ENCODE data around the gene CIRBP. TPM values are rescaled to one million over a fixed set of nuclear protein-coding genes. Genes with fewer than 3 reads are reported as not detected.
A peak's percentile ranks its signal among the peaks of the same experiment; 100 is the strongest.

Gene CIRBP
- total RNA-seq, 1 donor from 2014 or later: 462 TPM

- H3K4me3 Mint-ChIP-seq (ENCODE audit: low read depth): peak overlapping the region; percentile 52
- H3K27ac Mint-ChIP-seq: peak overlapping the region; percentile 77
- no peaks in the 10 kb centered on the region for H3K9me3 Mint-ChIP-seq (ENCODE audit: low read depth)
- H3K27me3 Mint-ChIP-seq: no peaks in the 10 kb centered on the region
- no peak for DNase-seq (ENCODE audit: low spot score, unreplicated experiment)
- peaks cover 26% of the 10 kb centered on the region for H3K36me3 Mint-ChIP-seq (ENCODE audit: insufficient read depth)
- H3K4me1 Mint-ChIP-seq (ENCODE audit: low read depth): peaks cover 32% of the 10 kb centered on the region
- no peak for TF ChIP-seq CTCF (IDR thresholded peaks at IDR 0.05; ENCODE audit: unreplicated experiment)
These were observed 5.7 kb downstream of the CIRBP start for GRCh38 chr19:1274852-1275259.

DNA sequence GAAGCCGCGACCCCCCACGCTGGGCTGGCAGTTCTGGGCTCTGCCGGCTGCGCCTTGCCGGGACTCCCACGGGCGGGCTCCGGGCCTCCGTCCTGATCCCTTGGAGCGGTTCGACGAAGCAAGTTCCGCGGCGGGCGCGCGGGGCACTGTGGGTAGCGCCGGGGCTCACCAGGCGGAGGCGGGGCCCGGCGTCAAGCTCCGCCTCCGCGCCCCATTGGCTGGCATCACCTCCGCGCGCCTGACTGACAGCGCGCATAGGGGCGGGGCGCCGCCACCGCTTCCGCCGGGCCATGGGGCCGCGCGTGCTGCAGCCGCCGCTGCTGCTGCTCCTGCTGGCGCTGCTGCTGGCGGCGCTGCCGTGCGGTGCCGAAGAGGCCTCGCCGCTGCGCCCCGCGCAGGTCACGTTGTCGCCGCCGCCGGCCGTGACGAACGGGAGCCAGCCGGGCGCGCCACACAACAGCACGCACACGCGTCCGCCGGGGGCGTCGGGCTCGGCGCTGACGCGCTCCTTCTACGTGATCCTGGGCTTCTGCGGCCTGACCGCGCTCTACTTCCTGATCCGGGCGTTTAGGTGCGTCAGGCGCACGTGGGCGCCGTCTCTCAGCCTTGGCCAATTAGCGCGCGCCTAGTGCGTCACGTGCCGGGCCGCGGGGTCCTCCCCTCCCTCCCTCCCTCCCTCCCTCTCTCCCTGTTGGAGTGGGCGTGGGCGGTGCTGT, 6.3 kb downstream of the CIRBP start, which contains the start of gene FAM174C:
Gene FAM174C (plus strand): TSS at position 271 of the 716 bp plus-strand sequence. CDS start 20 bp downstream, at position 291.
- H3K4me3 Mint-ChIP-seq (ENCODE audit: low read depth): peak within 1 kb of the TSS; percentile 74
- no peaks in the 10 kb centered on the region for H3K27me3 Mint-ChIP-seq
- peaks cover 23% of the 10 kb centered on the region for H3K36me3 Mint-ChIP-seq (ENCODE audit: insufficient read depth)
- H3K27ac Mint-ChIP-seq: peak within 1 kb of the TSS; percentile 97
- no peak for TF ChIP-seq CTCF (IDR thresholded peaks at IDR 0.05; ENCODE audit: unreplicated experiment)
- DNase-seq (ENCODE audit: low spot score, unreplicated experiment): peak; percentile 88
- H3K9me3 Mint-ChIP-seq (ENCODE audit: low read depth): no peaks in the 10 kb centered on the region
- H3K4me1 Mint-ChIP-seq (ENCODE audit: low read depth): peaks cover 27% of the 10 kb centered on the region

GRCh38 chr19:1275976-1276627, 7.0 kb downstream of the CIRBP start:
- H3K4me3 Mint-ChIP-seq (ENCODE audit: low read depth): peak overlapping the region; percentile 74
- H3K27ac Mint-ChIP-seq: peak overlapping the region; percentile 97
- no peak for TF ChIP-seq CTCF (IDR thresholded peaks at IDR 0.05; ENCODE audit: unreplicated experiment)
- H3K27me3 Mint-ChIP-seq: no peaks in the 10 kb centered on the region
- H3K4me1 Mint-ChIP-seq (ENCODE audit: low read depth): peaks cover 22% of the 10 kb centered on the region
- H3K9me3 Mint-ChIP-seq (ENCODE audit: low read depth): no peaks in the 10 kb centered on the region
- H3K36me3 Mint-ChIP-seq (ENCODE audit: insufficient read depth): peaks cover 20% of the 10 kb centered on the region
- no peak for DNase-seq (ENCODE audit: low spot score, unreplicated experiment)

DNA sequence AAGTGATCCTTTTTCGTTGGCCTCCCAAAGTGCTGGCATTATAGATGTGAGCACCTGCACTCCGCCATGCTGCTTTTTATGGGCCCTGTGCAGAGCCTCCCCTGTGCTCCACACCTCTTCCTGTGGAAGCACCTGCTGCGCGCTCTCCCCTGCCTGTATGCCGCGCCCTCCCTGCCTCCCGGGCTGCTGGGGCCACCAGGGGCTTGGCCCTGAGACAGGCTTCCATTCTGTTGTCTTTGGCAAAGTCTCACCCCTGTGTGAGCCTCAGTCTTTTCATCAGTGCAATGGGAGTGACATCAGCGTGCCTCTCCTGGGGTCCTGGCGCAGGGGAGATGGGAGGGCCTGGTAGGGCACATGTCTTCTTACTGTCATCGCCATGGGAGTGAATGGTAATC, 7.5 kb downstream of the CIRBP start:
- Mint-ChIP-seq H3K4me3 (ENCODE audit: low read depth) (peak overlapping the region; percentile 74), H3K36me3 (ENCODE audit: insufficient read depth) (peaks cover 18% of the 10 kb centered on the region), H3K27me3 (no peaks in the 10 kb centered on the region), H3K4me1 (ENCODE audit: low read depth) (peaks cover 16% of the 10 kb centered on the region), H3K9me3 (ENCODE audit: low read depth) (no peaks in the 10 kb centered on the region), H3K27ac (peak overlapping the region; percentile 12)
- DNase-seq (ENCODE audit: low spot score, unreplicated experiment): no peak
- no peak for TF ChIP-seq CTCF (IDR thresholded peaks at IDR 0.05; ENCODE audit: unreplicated experiment)

DNA sequence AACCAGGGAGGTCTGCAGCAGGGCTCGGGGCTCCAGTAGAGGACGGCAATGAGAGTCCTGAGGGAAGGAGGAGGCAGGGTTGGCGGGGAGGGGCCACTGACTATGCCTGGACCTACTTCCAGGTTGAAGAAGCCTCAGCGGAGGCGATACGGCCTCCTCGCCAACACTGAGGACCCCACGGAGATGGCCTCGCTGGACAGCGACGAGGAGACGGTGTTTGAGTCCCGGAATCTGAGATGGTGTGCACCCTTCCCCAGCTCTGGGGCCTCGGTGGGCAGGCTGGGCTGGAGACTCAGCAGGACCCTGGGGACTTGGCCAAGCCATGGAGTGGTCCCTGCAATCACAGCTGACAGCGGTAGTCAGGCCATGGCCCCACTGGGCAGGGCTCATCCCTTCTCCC, 7.9 kb downstream of the CIRBP start:
- TF ChIP-seq CTCF (IDR thresholded peaks at IDR 0.05; ENCODE audit: unreplicated experiment): no peak
- DNase-seq (ENCODE audit: low spot score, unreplicated experiment): no peak
- Mint-ChIP-seq H3K9me3 (ENCODE audit: low read depth) (no peaks in the 10 kb centered on the region), H3K4me3 (ENCODE audit: low read depth) (no peak overlapping the region), H3K27me3 (no peaks in the 10 kb centered on the region), H3K4me1 (ENCODE audit: low read depth) (peaks cover 13% of the 10 kb centered on the region), H3K36me3 (ENCODE audit: insufficient read depth) (peaks cover 16% of the 10 kb centered on the region), H3K27ac (no peak overlapping the region)

Measured in progenitor cell of endocrine pancreas (in vitro differentiated cells).